Central memory CD4-positive, alpha-beta T cell (primary cell): ENCODE measurements around the gene CELA2B.
"Not testable (repeated sequence)": the region's sequence is repeated elsewhere in the genome, so short reads cannot be mapped to it uniquely, and the experiment has no call there.

Source experiments
- DNase-seq: peaks from one replicate; pipeline ENCODE4 v3.0.0; 2022
- total RNA-seq, 3 experiments: gene quantifications; one replicate each; lab custom pipeline; 2026; lab: John Stamatoyannopoulos, UW

Gene CELA2B
- 0 to 0.04 (median 0) reads per million in 3 experiments for total RNA-seq

DNA sequence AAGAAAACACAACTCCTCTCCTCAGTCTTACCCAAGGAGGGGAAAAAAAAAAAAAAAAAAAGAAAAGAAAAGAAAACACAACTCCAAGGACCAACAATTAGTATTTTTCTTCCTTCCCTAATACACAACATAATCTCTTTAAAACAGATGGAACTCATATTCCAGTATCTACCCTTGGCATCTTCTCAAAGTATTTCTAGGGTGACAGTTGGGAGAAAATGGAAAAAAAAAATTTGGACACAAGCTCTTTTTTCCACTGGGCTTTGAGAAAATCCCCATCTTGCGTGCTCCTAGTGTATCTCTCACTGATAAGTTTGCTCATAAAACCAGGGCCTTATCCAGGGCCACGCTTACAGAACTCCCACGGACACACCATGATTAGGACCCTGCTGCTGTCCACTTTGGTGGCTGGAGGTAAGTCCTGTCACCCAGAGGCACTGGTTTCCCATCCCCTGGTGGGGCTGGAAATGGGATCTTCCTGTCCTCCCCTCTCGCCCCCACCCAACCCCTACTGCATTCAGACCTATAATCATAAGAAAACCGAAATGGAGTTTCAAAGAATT, at the start of gene CELA2B:
CELA2B (plus strand) TSS at position 353 of the 563 bp plus-strand sequence; CDS start at position 375, 22 bp downstream.
- no peak for DNase-seq

- no peak for DNase-seq
Observed at GRCh38 chr1:15426492-15427279, 49.2 kb upstream of the CELA2B start.

GRCh38 chr1:15427280-15427666, 48.6 kb upstream of the CELA2B start:
- DNase-seq = no peak

DNA sequence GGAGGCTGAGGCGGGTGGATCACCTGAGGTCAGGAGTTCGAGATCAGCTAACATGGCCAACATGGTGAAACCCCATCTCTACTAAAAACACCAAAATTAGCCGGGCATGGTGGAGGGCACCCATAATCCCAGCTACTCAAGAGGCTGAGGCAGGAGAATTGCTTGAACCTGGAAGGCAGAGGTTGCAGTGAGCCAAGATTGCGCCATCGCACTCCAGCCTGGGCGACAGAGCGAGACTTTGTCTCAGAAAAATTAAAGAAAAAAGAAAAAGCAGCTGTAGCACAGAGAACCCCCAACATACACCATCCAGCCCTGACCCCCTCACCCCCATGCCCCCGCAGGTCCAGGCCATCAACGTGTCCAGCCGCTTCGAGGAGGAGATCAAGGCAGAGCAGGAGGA, 47.7 kb upstream of the CELA2B start:
- not testable (repeated sequence) for DNase-seq

DNA sequence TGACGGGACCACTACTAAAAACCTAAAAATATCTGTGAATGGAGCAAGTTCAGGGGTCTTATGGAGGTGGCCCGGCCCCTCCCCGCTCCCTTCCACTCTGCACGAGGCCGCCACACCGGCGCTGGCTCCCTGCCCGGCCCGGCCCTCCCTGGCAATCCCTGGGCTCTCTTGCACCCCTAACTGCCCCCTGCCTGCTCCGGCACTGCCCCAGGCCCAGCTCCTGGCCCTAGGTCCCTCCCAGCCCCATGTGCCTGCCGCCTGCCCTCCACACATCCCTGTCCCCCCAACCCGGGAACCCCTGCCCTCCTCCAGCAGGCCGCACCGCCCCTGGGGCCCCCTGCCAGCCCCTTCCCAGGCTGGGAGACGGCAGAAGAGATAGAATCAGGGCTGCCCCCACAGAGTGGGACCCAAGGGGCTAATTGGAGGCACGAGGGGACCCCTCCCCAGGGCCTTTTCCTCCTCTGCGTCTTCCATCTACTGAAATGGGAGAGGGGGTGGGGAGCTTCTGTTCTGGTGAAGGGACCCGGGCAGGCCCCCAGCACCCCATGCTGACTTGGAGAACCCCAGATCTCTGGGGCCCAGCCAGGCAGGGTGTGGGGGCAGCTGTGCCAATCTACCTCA, 47.0 kb upstream of the CELA2B start:
- DNase-seq = no peak

GRCh38 chr1:15429701-15430149, 46.2 kb upstream of the CELA2B start:
- no peak for DNase-seq

DNA sequence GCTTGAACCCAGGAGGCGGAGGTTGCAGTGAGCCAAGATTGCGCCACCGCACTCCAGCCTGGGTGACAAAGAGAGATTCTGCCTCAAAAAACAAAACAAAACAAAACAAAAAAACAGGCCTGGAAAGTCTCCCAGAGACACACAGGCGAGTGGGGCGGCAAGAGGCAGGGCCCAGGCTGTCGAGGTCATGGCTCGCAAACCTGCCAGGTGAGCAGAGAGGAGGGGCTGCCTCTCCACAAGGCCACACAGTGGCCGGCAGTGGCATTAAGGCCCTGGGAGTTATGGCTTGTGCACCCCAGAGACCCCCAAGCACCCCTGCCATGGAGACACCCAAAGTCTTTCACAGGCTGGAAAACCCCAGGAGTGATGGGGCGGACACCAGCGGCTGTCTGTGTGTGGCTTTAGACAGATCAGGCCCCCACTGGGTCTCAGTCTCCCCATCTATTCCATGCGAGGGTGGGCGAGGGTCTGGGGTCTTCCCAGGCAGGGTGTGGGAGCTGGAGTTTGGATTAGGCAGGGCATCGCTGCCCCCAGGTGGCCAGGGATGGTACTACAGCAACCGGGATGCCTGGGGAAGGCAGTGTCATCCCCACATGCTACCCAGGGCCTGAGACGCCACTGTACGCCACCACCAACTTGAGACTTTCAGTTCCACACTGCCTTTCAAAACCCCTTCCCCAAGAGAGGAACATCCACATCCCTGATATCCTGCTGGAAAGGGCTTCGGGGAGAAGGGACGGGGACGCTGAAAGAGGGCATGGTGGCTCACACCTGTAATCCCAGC, 44.9 kb upstream of the CELA2B start:
- peak; percentile 63 for DNase-seq

GRCh38 chr1:15431571-15431948, 44.3 kb upstream of the CELA2B start:
- DNase-seq = no peak

- no peak for DNase-seq
Observed at GRCh38 chr1:15432324-15432723, 43.6 kb upstream of the CELA2B start.

DNA sequence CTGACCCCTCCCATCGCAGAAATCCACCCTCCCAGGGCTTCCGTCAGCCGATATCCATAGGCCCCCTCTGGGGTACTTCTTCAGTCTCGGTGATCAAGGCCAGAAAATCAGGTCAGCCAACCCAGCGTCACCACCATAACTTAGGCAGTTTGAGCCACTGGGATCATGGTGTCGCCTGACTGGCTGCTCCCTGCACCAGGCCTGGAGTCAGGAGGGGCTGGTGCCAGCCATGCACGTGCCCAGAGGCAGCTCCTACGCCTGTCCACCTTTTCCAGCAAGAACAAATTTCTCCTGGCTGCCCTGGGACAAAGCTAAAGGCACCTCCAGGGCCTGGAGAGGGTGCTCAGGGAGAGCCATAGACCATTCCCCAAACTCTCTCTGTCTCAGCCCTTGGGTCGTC, 42.4 kb upstream of the CELA2B start:
- DNase-seq = no peak

DNA sequence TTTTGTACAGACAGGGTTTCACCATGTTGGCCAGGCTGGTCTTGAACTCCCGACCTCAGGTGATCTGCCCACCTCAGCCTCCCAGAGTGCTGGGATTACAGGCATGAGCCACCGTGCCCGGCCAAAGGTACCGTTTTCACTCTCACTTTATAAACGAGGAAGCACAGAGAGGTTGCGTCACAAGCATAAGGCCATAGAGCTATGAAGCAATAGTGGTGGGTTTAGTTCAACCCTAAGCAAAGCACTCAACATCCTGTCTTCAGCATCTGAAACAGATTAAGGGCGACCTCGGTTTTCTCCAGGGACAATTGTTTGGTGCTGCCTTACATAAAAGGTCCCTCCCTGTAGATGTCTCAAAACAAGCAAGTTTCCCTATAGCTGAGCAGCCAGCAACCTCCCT, 41.2 kb upstream of the CELA2B start:
- not testable (repeated sequence) for DNase-seq

- DNase-seq = no peak
Observed at GRCh38 chr1:15435239-15436077, 40.4 kb upstream of the CELA2B start.

- DNase-seq = no peak
Observed at GRCh38 chr1:15436881-15437442, 38.9 kb upstream of the CELA2B start.

DNA sequence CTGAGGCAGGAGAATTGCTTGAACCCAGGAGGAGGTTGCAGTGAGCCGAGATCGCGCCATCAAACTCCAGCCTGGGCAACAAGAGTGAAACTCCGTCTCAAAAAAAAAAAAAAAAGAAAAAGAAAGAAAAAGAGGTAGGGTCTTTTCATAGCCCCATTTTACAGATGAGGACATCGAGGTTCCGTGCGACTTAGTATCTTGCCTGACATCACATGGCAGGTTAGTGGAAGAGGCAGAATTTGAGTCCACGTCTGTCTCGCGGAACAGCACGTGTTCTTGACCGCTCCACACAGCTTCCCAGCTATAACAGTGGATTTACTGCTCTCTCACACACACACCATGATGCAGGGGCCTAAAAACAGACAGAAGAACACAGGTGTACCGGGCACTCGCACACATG, 36.6 kb upstream of the CELA2B start:
- DNase-seq = no peak

GRCh38 chr1:15440357-15440756, 35.5 kb upstream of the CELA2B start:
- no peak for DNase-seq

GRCh38 chr1:15441247-15441646, 34.7 kb upstream of the CELA2B start:
- DNase-seq = no peak

GRCh38 chr1:15442119-15442518, 33.8 kb upstream of the CELA2B start:
- DNase-seq = no peak

- DNase-seq = no peak
Observed at GRCh38 chr1:15442759-15443158, 33.1 kb upstream of the CELA2B start.

DNA sequence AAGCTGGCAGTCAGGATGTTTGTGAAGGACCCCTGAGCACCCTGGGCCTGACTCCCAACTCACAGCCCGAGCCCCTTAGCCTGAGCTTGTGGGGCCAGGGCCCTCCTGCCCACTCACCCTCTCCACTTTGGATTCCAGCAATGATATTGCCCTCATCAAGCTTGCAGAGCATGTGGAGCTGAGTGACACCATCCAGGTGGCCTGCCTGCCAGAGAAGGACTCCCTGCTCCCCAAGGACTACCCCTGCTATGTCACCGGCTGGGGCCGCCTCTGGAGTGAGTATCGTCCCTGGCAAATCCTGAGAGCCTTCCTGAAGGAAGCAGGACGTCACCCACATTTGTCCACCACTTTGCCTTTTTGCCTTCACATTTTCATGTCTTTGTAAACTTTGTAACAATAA, 32.6 kb upstream of the CELA2B start:
- DNase-seq = no peak

- no peak for DNase-seq
Observed at GRCh38 chr1:15444468-15445389, 31.2 kb upstream of the CELA2B start.
